Activated T-cell treated with anti-CD3 and anti-CD28 coated beads for 48 hours (primary cell): ENCODE results near the gene ATF6B.

Experiments used
- DNase-seq: peaks from one replicate; pipeline ENCODE4 v3.0.0-alpha.2; 2020; ENCODE audit warnings: low read depth

The ATF6B gene

DNA sequence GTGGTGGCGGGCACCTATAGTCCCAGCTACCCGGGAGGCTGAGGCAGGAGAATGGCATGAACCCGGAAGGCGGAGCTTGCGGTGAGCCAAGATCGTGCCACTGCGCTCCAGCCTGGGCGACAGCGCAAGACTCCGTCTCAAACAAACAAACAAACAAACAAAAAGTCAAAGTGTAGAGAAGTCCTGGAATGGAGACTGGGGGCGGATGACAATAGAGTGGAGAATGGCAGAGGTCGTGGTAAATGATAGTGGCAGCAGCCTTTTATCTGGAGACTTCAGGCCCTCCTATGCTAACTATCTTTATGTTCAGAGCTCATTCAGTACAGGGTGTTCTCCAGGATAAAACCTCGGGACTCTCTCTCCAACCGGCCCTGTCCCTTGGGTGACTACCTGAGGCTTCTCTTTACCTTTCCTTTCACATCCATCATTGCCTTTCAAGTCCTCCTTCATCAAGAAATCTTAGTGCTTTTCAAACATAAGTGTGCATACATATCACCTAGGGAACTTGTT, 3.4 kb upstream of the ATF6B start:
- DNase-seq = no peak

DNA sequence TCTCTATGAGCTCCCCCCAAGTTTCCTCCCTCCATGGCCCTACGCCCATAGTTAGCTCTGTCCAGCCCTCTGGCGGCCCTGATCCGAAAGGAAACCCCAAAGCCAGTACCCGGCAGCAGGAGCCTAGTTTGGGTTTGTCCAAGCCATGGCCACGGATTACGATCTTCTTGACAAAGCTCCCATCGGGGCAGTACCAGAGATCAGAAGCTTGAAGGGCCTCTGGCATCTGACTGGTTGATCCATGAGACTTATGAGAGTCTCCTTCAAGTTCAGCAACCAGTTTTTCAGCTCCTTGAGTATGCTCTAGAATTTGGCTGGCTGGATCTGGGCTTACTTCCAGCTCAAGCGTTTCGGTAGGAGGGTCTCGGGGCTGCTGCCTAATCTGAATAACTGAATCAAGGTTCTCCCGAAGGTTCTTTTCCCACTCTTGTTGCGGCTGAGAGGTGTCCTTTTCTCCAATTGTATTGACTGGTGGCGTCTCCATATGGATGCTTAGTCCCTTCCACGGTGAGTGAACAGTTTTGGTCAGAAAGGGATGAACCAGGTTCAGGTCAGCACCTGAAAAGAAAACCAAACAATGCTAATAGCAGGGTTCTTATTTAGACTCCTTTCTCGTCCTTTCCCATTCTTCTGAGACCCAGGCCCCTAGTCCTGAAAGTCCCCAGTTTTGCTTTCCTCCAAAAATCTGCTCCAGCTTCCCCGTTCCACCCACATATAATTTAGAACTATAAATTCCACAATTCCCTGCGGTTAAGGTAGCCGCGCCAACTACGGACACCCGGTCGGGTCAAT, 1.4 kb upstream of the ATF6B start:
- no peak for DNase-seq

DNA sequence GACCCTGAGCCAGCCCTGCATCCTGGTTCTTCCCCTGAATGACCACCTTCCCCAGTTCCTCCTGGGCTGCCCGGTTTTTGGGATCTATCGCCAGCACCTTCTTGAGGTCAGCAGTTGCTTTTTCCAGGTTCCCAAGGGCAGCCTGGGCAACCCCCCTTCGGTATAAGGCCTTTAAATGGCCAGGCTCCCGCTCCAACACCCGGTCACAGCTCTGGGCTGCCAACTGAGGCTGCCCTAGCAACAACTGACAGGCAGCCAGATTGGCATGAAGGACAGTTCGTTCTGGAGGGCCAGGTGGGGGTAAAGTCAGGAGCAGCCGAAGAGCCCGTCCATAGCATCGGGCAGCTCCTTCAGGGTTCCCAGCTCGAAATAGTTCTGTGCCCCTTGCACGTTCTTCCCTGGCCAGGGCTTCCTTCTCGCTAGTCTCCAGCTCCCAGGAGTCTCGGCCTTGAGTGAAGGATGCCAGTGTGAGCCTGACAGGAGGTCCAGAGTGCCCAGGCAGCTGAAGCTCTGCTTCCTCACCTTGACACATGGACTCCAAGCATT, 778 bp upstream of the ATF6B start:
- no peak for DNase-seq

DNA sequence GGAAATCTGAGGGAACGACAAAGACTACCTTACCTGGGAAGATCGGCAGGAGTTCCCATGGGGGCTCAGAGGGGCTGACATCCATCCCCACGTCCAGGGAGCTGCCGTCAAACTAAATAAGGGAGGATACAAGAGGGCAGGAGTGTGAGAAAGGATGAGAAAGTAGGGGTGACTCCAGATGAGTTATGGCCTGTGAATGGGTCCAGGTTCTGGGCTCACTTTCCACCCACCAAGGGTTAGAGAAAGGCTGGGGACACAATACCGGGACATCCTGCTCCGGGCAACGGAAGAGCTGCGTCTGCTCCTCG, 683 bp downstream of the ATF6B start:
- DNase-seq = no peak

DNA sequence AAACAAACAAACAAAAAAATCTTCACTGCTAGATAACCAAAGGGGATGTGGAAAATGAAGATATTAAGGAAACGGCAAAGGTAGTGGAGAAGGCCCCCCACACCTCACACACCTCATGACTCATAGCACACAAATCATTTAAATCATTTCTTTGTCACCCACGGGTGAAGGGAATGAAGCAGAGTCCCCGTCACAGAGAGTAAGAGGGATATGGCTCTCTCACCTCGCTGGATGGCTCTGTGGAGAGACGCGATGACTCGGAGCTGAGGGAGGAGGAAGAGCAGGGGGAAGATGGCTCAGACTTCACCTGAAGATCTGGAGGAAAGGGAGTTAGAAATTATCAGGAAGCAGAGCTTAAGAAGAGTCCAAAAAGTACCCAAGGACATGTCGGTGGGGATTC, 1.2 kb downstream of the ATF6B start:
- DNase-seq = no peak

DNA sequence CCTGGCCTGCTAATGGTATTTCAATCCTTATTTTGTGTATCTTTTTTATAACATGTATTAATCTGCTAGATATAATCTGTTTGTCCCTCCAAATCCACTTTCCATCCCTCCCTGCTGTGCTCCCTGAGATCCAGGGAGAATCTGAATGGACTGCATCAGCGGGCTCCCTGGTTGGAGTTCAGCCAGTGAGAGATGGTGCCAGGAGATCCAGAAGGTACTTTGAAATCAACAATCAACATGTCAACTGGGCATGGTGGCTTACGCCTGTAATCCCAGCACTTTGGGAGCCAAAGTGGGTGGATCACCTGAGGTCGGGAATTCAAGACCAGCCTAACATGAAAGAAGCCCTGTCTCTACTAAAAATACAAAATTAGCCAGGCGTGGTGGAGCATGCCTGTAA, 4.4 kb downstream of the ATF6B start:
- DNase-seq = no peak

DNA sequence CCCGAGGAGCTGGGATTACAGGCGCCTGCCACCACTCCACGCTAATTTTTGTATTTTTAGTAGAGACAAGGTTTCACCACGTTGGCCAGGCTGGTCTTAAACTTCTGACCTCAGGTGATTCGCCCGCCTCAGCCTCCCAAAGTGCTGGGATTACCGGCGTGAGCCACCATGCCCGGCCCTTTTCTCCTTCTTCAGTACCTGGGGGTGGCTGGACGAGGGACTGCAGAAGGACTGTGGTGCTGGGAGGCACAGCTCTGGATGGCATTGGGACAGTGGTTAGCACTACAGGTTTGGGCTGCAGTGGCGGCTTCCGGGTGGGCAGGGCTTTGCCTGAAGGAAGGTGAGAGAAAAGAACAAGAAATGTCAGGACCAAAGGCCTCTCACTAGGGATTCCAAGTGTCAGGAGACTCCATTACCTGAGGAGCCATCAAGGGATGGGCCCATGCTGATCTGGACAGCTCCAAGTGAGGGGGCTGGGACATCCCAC, 7.4 kb downstream of the ATF6B start:
- DNase-seq = no peak

DNA sequence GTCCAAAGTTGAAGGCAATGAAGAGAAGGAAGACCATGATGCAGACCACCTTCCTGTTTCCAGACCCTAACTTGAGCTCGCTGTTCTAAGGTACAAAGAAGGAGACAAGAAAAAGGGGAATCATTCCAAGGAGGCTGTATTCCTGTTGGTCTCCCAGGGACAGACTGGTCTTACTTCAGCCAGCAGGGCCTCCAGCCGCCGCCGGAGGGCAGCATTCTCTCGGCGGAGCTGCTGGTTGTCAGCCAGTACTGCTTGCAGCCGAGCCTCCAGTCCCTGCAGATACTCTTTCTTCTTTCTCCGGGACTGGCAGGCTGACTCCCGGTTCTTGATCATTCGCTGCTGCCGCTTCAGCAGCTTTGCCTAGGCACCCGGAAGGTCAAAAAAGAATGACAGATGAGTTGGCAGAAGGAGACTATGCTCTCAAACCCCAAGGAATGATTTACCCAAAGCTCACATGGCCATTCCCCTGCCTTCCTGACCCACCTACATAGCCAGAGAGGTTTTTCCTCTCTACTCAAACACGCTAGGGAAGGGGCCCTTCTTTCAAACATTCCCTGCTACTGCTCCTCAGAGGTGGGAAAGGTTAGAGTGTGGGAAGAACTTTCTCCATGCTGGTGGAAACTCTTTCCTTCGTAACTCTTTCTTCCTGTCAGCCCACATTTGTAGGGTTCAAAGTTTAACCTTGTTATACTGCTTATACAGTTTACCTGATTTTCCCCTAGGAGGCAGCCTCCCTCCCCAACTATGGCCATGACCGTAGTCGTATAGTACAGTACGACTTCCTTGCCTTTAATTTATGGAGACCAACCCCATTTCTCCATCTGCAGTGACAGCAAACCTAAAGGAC, 9.0 kb downstream of the ATF6B start:
- peak; percentile 64 for DNase-seq

DNA sequence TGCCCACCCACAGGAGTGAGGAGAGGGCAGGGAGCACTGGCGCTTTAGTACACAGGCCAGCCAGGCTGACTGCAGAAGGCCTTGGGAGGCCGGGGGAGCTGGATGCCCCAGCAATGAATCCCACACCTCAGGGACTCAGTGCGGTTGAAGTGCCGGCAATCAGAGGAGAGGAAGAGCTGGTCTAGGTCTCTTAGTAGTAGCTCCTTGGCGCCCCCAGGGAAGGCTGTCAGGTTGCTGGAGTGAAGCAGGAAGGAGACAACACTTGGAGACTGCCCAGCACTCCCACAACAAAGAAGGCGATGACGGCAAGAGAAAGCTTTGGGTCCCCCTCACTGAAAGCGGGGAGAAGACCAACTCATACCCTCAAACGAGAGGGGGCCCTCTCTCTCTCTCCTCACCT, 10.6 kb downstream of the ATF6B start:
- no peak for DNase-seq

DNA sequence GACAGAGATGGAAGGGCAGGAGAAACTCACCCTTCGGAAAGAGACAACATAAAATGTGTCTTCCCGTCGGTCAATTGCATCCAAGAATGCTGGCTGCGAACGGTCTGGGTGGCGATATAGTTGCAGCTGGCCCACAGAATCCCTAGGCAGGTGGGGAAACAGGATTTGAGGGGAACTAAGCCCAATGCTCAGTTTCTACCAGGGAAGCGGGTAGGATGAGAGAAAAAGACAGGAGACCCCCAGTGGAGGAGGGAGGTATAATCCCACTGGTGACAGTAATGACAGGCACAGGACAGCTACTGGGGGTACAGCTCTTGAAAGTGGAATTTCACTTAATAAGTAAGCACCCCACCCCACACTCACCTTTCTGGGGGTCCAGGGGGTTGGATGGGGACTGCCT, 11.4 kb downstream of the ATF6B start:
- no peak for DNase-seq

DNA sequence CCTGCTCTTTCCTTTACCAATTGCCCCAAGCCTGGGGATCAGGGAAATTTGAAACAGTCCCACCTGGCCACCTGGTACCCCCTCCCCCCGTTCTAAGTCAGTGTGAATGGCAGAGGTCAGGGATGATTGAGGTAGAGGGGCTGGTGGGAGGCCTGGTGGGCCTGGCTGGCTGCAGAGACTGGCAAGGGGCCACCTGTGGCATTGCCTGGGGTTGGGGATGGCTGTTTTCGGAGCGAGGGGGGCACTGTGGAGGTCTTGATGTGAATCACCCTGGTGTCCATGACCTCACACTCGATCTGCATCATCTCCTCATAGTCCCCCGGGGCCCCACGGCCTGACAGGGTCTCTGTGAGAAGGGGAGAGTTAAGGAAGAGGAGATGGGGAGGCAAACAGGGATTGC, 12.4 kb downstream of the ATF6B start:
- no peak for DNase-seq

DNA sequence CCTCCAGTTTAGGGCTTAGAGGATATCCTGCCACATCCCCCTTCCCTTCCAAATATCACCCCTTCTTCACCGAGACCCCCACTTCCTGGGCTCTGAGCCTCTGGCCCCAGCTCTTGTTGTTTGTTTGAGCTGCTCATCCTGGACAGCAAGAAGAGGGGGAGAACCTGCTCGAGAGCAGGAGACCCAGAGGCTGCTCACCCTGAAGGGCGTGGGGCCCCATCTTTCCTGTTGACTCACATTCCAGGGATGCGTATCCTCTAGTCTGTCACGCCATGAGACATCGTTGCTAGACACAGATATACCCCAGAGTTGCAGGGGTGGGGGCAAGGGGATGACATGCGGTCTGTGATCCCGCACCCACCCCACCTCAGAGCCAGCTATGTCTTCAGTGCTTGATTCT, 13.2 kb downstream of the ATF6B start:
- no peak for DNase-seq

DNA sequence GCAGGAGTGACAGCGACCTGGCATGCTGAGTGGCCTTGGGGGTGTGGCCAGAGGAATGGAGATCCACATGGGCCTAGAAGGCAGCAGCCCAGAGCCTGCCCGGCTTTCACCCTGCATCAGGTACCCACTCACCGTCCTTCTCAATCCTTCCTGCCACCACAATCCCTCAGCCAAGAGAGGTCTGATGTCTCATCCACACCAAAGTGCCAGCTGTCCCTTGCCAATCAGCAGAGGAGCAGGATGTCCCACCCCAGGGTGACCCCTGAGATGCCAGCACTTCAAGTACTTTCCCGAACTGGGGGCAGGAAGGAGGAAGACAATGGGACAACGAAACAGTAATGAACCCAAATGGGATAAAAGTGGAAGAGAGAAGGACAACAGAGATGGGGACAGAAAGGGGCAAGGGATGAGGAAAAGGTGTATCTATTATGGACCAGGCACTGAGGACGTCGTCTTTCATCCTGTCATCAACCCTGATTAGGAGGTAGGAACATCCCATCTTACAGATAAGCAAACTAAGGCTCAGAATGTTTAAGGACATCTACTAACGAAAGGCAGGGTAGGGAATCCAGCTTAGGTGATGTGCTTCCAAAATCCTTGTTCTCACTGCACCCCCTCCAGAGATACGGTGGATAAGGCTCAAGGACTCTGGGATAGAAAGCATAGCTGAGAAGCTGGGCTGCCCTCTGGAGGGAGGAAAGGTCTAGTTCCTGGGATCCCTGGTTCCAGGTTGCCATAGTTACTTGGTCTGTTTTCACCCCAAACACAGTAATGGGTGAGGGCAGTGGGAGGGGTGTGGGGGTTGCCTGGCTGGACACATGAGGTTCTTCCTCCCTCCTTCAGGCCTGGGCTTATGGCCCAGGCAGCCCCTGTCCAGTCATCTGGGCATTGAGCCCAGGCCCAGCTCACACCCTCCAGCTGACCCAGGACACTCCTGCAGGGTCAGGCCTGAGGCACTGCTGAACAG, 14.4 kb downstream of the ATF6B start:
- no peak for DNase-seq

DNA sequence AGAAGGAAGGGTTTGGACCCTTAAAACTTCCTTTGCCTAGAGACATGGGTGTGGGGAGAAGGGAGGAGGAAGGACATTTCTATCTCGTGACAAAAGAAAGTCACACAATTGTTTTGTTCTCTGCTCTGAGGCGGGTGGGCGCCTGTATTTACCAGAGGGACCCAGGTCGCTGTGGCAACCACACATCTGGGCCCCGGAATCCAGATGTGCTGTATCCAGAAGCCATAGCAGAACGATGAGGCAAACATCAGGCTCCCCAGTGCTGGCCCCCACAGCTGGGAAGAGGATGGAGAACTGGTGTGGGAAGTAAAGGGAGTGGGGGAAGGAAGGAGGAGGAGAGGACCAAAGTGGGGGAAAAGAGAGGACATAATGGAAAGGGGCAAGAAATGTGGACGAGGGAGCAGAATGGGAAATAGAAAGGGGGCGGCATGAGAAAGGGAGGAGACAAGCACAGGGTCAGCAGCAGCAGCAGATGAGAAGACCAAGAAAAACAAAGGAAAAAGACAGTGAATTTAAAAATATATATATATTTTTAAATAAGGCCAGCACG, 15.5 kb downstream of the ATF6B start:
- no peak for DNase-seq

DNA sequence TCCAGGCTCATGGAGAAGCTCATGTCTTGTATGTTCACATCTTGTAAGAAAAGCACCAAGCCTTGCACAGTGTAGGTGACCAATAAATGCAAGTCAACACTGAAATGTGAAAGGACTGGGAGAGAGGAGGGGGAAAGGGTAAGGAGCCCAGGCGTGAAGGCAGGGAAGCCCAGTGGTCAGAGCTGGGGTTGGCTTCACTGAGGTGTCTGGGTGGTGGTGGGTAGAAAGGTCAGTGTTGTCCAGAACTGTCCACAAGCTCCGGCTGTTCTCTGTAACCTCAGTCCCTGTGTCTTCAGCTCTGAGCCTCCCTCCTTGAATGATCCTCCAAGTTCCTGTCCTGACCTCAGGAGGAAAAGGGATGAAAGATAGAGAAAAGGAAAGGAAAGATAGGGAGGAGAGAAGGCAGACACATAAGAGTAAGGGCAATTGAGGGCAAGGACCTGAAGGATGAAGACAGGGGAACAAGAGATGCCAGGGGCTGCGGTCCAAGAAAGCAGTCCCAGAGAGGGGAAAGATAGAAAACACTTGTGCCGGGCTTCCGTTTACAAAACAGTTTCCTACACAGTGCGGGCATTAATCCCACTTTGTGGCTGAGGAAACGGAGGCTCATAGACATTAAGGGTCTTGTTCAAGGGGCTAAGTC, 16.5 kb downstream of the ATF6B start:
- no peak for DNase-seq

DNA sequence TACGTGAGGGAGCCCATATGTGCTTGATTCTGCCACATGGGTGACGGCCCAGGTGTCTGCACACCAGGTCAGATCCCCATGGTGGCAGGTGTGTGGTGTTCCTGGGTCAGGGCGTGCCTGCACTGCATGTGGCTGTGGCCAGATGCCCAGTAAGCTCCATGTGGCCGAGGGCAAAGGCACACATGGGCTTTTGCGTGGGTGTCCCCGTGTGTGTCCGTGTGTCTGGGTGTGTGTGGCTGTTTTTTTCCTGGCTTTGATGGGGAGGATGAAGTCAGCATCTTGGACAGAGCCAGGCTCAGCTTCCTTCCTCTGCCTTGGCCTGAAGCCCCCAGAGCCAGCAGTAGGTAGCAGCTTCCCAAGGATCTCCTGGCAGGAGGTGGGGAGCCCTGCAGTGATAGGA, 17.4 kb downstream of the ATF6B start:
- no peak for DNase-seq

DNA sequence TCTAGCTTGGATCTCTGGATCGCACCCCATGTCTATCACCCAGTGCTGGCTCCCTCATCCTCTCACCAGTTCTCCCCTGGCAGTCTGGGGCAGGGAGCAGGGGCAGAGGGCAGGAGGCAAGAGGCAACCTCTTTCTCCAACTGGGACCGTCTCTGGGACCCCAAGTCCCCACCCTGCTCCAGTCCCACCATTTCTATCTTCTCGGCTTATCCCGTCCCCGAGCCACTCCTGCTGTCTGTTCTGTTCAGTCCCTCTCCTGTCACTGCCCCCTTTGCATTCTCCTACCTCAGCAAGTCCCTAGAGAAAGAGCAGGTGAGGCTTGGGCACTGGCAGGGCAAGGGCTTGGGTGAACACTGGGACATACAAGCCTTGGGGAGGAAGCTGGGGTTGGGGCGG, 18.3 kb downstream of the ATF6B start:
- DNase-seq = no peak

DNA sequence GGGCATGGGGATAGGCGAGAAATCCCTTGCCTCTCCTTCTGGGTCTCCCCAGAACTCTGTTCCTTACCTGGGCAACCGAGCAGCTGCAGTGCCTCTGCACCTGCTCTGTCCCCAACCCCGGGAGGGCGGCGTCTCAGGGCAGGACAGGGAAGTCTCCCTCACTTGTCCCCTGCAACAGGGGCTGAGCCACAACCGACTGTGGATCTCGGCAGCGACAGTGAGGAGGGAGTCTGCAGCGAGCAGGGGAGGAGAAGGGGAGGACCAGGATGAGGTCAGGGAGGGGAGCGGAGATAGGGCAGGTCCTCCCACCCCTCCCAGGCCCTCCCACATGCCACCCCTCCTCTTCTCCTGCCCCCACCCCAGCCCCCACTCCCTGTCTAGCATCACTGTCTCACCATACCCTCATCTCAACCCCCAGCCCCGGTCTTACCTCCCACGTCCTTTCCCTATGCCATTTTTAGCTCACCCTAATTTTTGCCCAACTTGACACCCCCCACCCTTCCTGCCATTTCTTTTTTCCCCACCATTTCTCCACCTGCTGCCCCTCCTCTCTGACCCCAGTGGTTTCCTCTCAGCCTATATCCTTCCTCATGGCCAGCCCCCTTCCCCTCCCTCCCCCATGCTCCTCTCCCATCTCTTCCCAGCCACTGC, 18.8 kb downstream of the ATF6B start, which contains the start of gene TNXB:
TNXB (minus strand) TSS at position 225 of the 651 bp plus-strand sequence. CDS start 11,140 bp downstream, outside the sequence.
- DNase-seq = no peak

DNA sequence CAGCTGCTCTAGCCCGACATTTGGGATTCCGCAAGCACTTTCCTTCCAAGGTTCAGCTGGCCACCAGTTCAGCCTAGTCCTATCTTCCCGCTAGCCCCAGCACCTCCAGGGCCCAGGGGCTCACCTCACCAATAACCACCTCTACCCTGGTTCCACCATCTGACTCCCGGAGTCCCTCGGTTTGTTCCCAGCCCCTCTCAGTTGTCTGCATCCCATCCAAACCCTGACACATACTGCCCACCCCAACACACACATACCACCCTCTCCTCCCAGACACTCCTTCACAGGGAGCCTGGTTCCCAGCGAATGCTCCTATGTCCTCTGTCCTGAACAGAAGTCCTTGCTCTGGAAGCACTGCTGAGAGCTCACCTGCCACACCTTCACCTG, 19.3 kb downstream of the ATF6B start:
- DNase-seq = no peak

DNA sequence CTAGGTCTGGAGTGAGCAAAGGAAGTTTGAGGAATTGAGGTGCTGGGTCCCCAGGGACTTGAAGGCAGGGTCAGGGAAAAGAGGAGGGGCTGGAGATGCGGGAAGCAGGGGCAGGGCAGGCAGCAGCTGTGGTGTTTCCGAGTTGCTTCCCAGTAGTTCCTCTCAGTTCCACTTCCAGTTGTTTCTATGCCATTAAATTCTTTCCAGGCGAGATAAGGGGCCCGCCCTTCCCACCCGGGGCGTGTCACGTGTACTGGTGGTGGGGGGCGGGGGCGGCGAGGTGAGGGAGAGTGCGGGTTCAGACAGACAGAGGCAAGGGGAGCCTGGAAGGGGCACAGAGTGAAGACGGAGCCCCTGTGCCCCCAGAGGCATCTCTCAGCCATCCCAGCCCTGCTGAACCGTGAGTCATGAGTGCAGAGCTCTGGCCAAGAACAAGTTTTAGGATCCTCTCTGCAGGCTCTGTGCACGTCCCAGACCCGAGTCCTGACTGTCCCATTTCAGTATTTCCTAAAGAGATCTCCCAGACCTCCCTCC, 19.9 kb downstream of the ATF6B start:
- no peak for DNase-seq
